ENCODE results near the gene OTUD5.
"Not testable (repeated sequence)": the region's sequence is repeated elsewhere in the genome, so short reads cannot be mapped to it uniquely, and the experiment has no call there.

Gene OTUD5

GRCh38 chrX:48957477-48957826, at the start of gene OTUD5:
OTUD5 (minus strand) TSS chrX:48957607; CDS start chrX:48957570, 37 bp downstream.
- DNase-seq, result peak; percentile 84

DNA sequence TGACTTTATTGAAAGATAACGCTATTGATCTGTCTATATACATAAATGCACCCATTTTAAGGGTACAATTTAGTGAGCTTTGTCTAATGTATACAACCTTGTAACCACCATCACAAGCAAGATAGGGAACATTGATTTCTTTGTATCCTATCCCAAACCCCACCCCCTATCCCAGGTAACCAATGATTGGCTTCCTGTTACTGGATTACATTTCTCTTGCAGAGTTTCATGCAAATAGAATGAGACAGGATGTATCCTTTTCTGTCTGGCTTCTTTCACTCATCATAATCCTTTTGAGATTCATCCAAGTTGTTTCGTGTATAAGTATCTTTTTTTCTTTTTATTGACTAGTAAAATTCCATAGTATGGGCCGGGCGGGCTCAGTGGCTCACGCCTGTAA, 46.3 kb upstream of the OTUD5 start:
- DNase-seq, result no peak

GRCh38 chrX:49002091-49002935, 44.9 kb upstream of the OTUD5 start, which contains the start of gene GRIPAP1:
GRIPAP1 (minus strand) TSS chrX:49002264; CDS start chrX:49002229, 35 bp downstream.
- DNase-seq, result peak; percentile 81

GRCh38 chrX:49001521-49002090, 44.2 kb upstream of the OTUD5 start:
- peak; percentile 68 for DNase-seq

- no peak for DNase-seq
Measured at GRCh38 chrX:49000636-49001035, 43.2 kb upstream of the OTUD5 start.

DNA sequence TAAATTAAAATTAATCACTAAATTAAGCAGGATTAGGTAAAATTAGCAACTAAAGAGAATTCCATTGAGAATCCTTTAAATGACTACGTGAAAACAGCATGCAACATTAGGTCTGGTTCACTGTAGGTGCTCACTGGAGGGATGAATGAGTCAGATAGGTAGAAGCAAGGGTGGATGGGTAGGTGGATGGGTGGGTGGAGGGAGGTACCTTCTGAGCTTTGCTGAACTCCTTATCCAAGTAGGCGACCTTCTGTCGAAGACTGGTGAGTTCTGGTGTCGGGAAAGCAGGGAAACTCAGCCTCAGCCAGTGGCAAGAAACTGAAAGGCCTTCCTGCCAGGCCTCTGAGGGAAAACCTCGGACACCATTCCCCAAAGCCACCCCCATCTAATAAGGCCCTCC, 41.6 kb upstream of the OTUD5 start:
- DNase-seq, result no peak

DNA sequence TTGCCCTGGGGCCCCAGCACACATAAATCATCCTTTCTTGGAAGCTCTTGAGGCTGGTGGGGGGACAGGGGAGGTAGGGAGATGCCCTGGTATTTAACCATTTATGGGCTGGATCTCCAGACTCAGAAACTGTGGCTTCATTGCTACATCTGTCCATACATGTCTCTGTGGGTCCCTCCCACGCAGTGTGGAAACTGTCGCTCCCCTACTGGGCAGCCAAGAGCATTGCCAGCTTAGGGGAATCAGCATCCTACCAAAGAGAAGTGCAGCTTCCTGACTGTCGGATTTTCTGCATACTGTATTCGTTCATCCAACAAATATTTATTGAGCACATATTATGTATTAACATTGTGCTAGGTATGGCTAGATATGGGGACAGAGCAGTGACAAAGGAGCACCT, 41.0 kb upstream of the OTUD5 start:
- no peak for DNase-seq

- DNase-seq, result no peak
Measured at GRCh38 chrX:48997865-48998264, 40.5 kb upstream of the OTUD5 start.

DNA sequence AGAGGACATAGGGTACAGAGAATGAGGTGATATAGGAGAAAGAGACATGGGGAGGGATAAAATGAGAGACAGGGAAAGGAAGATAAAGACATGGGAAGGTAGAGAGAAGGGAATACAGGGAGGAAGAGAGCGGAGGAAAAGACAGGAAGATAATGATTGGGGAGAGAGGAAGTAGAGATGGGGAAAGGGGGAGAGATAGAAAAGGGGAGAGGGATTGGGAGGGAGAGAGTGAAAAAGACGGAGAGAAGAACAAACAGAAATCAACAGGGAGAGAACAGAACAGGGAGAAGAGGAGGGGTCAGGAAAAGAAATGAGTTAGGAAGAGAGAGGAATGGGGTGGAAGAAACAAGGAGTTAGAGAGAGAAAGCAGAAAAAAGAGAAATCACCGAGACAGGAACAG, 40.0 kb upstream of the OTUD5 start:
- no peak for DNase-seq

- no peak for DNase-seq
Measured at GRCh38 chrX:48996969-48997368, 39.6 kb upstream of the OTUD5 start.

DNA sequence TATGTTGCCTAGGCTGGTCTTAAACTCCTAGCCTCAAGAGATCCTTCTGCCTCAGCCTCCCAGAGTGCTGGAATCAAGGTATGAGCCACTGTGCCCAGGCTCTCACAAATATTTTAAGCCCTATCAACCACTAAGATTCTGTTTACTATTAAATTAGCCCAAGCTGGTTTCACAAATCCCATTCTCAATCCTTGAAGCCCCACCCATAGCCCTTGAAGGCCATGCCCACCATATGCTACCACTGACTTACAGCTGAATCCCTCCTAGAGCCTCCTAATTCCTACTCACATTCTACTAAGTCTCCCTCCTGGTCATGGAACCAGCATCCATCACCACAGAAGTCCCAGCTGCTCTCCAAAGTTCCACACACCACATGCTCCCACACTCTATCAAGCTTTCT, 34.9 kb upstream of the OTUD5 start:
- DNase-seq, result no peak

- no peak for DNase-seq
Measured at GRCh38 chrX:48989483-48989882, 32.1 kb upstream of the OTUD5 start.

GRCh38 chrX:48983896-48984295, 26.5 kb upstream of the OTUD5 start:
- no peak for DNase-seq

GRCh38 chrX:48983081-48983480, 25.7 kb upstream of the OTUD5 start:
- DNase-seq, result no peak

- no peak for DNase-seq
Measured at GRCh38 chrX:48981178-48981577, 23.8 kb upstream of the OTUD5 start.

- DNase-seq, result not testable (repeated sequence)
Measured at GRCh38 chrX:48980341-48980740, 22.9 kb upstream of the OTUD5 start.

GRCh38 chrX:48978226-48978625, 20.8 kb upstream of the OTUD5 start:
- DNase-seq, result no peak

- no peak for DNase-seq
Measured at GRCh38 chrX:48976086-48976485, 18.7 kb upstream of the OTUD5 start.

DNA sequence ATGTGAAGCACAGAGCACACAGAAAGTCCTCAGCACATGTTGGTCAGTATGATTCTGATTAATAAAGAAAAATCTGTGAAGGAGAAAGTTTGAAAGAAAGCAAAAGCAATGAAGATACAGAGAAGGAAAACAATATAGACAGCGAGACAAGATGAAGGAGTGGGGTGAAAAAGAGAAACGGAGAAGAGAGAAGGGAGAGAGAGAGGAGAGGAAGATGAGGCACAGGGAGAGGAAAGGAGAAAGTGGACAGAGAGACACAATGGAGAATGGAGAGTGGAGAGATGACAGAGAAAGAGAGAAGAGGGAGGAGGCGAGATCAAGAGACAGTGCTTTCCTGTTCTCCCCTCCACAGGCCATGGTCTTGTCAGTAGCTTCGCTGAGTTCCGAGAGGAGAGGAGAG, 18.1 kb upstream of the OTUD5 start:
- DNase-seq, result no peak

DNA sequence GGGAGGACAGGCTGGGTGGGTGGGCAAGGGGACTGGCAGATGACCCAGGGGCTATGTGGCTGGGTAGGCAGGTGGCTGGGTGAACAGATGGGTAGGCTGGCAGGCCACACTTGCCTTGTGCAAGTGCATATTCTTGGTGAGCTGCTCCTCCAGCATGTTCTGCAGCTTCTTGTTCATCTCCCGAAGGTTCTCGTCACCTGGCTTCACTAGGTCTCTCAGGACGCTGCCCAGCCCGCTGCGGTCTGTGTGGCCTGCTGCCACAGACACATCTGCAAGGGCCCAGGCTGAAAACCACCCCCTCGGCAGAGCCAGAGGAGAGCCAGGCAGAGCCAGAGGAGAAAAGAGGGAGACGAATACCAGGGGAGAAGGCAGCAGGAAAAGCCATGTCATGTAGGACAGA, 17.6 kb upstream of the OTUD5 start:
- DNase-seq, result no peak

DNA sequence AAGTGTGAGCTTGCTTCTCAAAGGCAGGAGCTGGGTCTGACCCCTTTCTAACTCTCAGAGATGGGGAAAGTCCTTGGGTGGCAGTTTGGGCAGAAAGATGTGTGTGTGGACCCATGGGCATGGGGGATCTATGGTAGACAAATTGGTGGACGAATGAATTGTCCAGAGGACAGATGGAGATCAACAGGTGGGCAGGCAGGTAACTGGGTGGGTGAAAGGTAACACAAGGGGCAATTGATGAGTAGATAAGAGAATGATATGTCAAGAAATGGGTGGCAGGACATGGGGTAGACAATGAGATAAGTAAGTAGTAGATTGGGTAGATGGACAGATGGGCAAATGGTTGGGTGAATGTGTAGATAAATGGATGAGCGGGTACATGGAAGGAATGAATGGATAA, 17.2 kb upstream of the OTUD5 start:
- DNase-seq, result no peak

DNA sequence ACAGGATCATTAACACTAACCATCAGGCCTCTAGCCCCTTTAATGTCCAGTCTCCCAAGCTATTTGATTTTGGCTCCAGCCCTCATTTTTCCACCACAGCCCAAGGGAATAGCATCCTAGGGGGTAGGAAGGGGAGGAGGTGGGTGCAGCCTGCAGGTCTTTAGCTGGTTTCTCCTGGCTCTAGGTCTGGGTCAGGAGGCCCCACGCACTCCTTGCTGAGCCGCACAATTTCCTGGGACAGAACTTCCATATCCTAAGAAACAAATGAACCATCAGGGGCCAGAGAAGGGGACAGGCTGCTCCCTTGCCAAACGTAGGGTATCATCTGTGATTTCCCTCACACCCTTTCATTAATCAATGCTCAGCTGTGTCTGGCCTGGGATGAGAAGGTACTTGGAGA, 16.6 kb upstream of the OTUD5 start:
- DNase-seq, result no peak

DNA sequence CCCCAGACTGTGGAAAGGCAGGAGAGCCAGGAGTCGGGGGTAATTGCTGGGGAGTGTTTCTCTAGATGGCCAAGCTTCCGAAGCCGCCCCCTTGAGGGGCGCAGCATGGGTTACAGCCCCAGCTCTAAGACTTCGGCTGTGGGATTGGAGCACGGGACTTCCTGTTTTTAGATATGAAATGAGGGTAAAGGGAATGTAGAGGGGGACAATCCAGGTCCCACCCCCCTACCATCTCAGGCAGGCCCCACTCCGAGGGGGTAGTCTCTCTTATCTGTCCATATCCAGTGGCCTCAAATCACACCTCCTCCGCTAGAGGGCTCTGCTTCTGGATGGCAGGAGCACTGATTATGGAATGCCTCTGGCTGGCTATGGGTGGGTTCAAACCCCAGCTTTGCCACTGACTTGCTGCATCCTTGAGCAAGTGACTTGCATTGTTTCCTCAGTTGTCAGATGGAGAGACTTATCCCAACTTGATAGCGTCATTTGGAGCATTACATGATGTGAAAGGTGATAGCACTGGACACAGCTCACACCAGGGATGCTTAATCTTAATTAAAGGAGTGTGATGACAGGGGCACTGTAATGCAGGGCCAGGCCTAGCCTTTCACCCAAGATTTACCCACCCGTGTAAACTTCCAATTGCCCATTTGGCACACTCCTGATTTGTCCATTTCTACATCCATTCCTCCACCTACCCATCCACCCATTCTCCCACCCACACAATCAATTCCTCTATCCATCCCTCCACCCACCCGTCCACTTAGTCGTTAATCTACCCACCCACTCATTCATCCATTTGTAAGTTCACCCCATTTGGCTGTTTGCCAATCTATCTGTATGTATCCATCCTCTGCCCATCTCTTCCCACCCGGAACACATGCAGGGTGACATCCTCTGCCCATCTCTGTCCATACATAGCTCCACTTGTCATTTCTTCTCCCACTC, 15.1 kb upstream of the OTUD5 start:
- no peak for DNase-seq
